Measurements from ENCODE around the gene ANLN.

ANLN gene

GRCh38 chr7:36389371-36390198 lies at the start of gene ANLN:
Gene ANLN, plus strand, starts transcription at chr7:36389862. Its CDS starts 165 bp downstream, at chr7:36390027.
- Mint-ChIP-seq H3K4me3 (peak within 1 kb of the TSS; percentile 87), H3K4me1 (ENCODE audit: low read depth) (peaks cover 35% of the 10 kb centered on the region), H3K27me3 (no peaks in the 10 kb centered on the region), H3K9me3 (no peaks in the 10 kb centered on the region), H3K36me3 (ENCODE audit: low read depth) (peaks cover 10% of the 10 kb centered on the region), H3K27ac (peak within 1 kb of the TSS; percentile 86)
- intact Hi-C loops (cut with micrococcal nuclease) = loop anchor here (2.0 kb wide), 1 partner anchor 23 kb away; a partner anchor contains a TSS

DNA sequence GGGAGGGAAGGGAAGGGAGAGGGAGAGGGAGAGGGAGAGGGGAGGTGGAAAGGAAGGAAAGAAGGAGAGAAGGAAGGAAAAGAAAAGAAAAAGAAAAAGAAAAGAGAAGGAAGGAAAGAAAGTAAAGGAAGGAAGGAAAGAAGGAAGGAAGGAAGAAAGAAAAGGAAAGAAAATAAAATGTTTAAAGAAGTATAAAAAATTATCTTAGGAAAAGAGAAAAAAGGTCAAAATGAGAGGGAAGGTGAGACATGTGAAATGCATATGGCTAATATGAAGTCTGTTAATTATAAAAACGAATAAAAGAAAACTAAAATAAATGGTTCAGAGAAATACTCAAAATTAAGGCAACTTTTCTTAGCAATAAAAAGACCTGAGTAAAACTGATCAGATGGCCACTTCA lies 46.1 kb upstream of the ANLN start:
- H3K27me3 Mint-ChIP-seq = no peaks in the 10 kb centered on the region
- H3K27ac Mint-ChIP-seq = no peak overlapping the region
- intact Hi-C loops (cut with micrococcal nuclease) = no loop called here
- no peaks in the 10 kb centered on the region for H3K9me3 Mint-ChIP-seq
- H3K36me3 Mint-ChIP-seq (ENCODE audit: low read depth) = no peaks in the 10 kb centered on the region
- H3K4me3 Mint-ChIP-seq = no peak overlapping the region
- no peaks in the 10 kb centered on the region for H3K4me1 Mint-ChIP-seq (ENCODE audit: low read depth)

DNA sequence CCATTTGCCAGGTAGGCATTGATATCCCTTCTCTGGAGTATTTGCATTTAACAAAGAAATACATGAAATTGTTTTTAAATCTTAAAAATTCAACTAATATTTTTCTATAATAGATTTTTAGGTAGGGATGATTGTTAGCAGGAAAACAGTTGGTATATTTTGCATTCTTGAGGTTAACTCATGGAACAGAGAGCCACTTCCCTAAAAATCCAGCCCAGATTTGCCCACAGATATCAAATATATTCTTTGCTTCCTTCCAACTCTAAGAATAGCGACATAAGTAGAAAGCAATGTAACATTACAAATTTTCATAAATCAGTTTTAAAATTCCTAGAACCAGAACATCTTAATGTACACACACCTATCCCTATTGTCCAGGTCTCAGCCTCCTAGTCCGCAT lies 45.0 kb upstream of the ANLN start:
- no peaks in the 10 kb centered on the region for H3K4me1 Mint-ChIP-seq (ENCODE audit: low read depth)
- H3K4me3 Mint-ChIP-seq = no peak overlapping the region
- H3K27me3 Mint-ChIP-seq = no peaks in the 10 kb centered on the region
- H3K27ac Mint-ChIP-seq = no peak overlapping the region
- intact Hi-C loops (cut with micrococcal nuclease) = no loop called here
- H3K36me3 Mint-ChIP-seq (ENCODE audit: low read depth) = no peaks in the 10 kb centered on the region
- H3K9me3 Mint-ChIP-seq = no peaks in the 10 kb centered on the region

DNA sequence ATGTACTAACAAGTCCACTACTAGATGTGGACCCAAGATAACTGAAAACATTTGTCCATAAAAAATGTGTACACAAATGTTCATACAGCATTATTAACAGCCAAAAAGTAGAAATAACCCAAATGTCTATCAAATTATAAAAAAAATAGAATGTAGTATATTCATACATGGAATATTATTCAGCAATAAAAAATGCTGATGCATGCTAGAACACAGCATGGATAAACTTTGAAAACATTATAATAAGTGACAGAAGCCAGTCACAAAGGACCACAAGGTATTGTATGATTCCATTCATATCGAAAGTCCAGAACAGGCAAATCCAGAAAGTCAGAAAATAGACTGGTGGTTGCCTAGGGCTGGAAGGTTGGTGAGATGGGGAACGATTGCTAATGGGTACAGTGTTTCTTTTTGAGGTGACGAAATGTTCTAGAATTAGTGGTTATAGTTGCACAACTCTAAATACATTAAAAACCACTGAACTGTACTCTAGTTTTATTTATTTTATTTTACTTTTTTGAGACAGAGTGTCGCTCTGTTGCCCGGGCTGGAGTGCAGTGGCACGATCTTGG lies 43.3 kb upstream of the ANLN start:
- no peak overlapping the region for H3K27ac Mint-ChIP-seq
- no peaks in the 10 kb centered on the region for H3K27me3 Mint-ChIP-seq
- no peaks in the 10 kb centered on the region for H3K4me1 Mint-ChIP-seq (ENCODE audit: low read depth)
- intact Hi-C loops (cut with micrococcal nuclease) = no loop called here
- H3K9me3 Mint-ChIP-seq = no peaks in the 10 kb centered on the region
- H3K4me3 Mint-ChIP-seq = no peak overlapping the region
- no peaks in the 10 kb centered on the region for H3K36me3 Mint-ChIP-seq (ENCODE audit: low read depth)

GRCh38 chr7:36348256-36348655 lies 41.4 kb upstream of the ANLN start:
- Mint-ChIP-seq H3K27ac (no peak overlapping the region), H3K36me3 (ENCODE audit: low read depth) (no peaks in the 10 kb centered on the region), H3K4me3 (no peak overlapping the region), H3K9me3 (no peaks in the 10 kb centered on the region), H3K4me1 (ENCODE audit: low read depth) (no peaks in the 10 kb centered on the region), H3K27me3 (no peaks in the 10 kb centered on the region)
- intact Hi-C loops (cut with micrococcal nuclease) = no loop called here

DNA sequence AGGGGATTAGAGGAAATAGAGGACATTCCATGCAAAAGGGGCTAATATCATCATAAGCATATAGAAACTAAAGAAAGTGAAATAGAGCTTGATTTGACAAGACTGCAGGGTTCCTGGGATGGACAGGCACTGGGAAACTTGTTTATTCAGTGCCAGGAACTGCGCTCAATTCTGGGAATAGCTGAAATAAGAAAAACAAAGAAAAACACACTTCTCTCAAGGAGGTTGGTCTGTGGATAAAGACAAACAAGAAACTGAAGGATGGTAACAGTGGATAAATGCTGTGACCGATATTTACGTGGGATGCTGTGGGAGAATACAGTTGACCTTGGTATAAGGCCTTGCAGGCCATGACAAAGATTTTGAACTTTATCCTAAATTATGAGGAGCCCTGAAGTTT lies 40.9 kb upstream of the ANLN start:
- Mint-ChIP-seq H3K36me3 (ENCODE audit: low read depth) (no peaks in the 10 kb centered on the region), H3K27ac (no peak overlapping the region), H3K4me1 (ENCODE audit: low read depth) (no peaks in the 10 kb centered on the region), H3K4me3 (no peak overlapping the region), H3K27me3 (no peaks in the 10 kb centered on the region), H3K9me3 (no peaks in the 10 kb centered on the region)
- intact Hi-C loops (cut with micrococcal nuclease) = no loop called here

DNA sequence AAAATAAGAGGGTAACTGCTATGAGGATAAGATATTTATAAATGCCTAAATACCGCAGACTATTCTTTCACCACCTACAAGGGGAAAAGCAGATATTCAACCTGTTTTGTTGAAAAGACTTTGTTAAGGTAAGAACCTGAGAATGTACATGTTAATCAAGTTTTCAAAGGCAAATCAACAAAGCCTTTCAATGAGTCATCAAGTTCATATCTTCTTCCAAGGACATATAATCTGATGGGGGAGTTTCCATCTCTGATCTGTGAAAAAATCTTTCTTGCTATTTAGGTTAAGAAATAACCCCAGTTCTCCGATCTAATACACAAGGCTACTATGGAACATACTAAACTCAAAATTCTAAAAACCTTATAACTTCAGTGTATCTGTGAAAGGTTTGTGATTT lies 40.0 kb upstream of the ANLN start:
- H3K36me3 Mint-ChIP-seq (ENCODE audit: low read depth) = no peaks in the 10 kb centered on the region
- H3K27me3 Mint-ChIP-seq = no peaks in the 10 kb centered on the region
- H3K4me1 Mint-ChIP-seq (ENCODE audit: low read depth) = no peaks in the 10 kb centered on the region
- intact Hi-C loops (cut with micrococcal nuclease) = no loop called here
- no peaks in the 10 kb centered on the region for H3K9me3 Mint-ChIP-seq
- no peak overlapping the region for H3K4me3 Mint-ChIP-seq
- no peak overlapping the region for H3K27ac Mint-ChIP-seq

DNA sequence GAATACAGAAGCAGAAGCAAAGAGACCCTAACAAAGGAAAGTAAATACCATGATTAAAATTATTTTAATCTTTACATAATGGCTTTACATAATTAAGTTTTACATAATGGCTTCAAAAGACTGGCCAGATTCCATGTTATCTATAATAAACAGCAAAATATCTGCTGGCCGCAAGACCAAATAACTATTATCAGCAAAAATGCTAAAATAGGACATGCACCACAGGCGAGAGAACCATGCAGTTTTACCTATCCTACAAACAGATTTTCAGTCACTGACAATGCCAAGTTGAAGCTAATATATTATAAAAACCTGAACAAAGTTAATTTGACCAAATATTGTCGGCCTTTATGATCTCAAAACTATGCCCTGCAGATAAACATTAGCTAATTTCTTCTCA lies 34.2 kb upstream of the ANLN start:
- Mint-ChIP-seq H3K9me3 (no peaks in the 10 kb centered on the region), H3K4me1 (ENCODE audit: low read depth) (no peaks in the 10 kb centered on the region), H3K27me3 (no peaks in the 10 kb centered on the region), H3K27ac (no peak overlapping the region), H3K4me3 (no peak overlapping the region), H3K36me3 (ENCODE audit: low read depth) (no peaks in the 10 kb centered on the region)
- intact Hi-C loops (cut with micrococcal nuclease) = no loop called here

GRCh38 chr7:36357054-36357453 lies 32.6 kb upstream of the ANLN start:
- H3K4me3 Mint-ChIP-seq = no peak overlapping the region
- no peaks in the 10 kb centered on the region for H3K36me3 Mint-ChIP-seq (ENCODE audit: low read depth)
- no peaks in the 10 kb centered on the region for H3K9me3 Mint-ChIP-seq
- H3K27ac Mint-ChIP-seq = no peak overlapping the region
- intact Hi-C loops (cut with micrococcal nuclease) = no loop called here
- no peaks in the 10 kb centered on the region for H3K4me1 Mint-ChIP-seq (ENCODE audit: low read depth)
- no peaks in the 10 kb centered on the region for H3K27me3 Mint-ChIP-seq

GRCh38 chr7:36358589-36358988 lies 31.1 kb upstream of the ANLN start:
- Mint-ChIP-seq H3K9me3 (no peaks in the 10 kb centered on the region), H3K27me3 (peaks cover 1% of the 10 kb centered on the region), H3K36me3 (ENCODE audit: low read depth) (no peaks in the 10 kb centered on the region), H3K4me3 (no peak overlapping the region), H3K4me1 (ENCODE audit: low read depth) (no peaks in the 10 kb centered on the region), H3K27ac (no peak overlapping the region)
- intact Hi-C loops (cut with micrococcal nuclease) = no loop called here

GRCh38 chr7:36360244-36360643 lies 29.4 kb upstream of the ANLN start:
- H3K4me1 Mint-ChIP-seq (ENCODE audit: low read depth) = no peaks in the 10 kb centered on the region
- H3K27me3 Mint-ChIP-seq = peaks cover 3% of the 10 kb centered on the region
- no peak overlapping the region for H3K4me3 Mint-ChIP-seq
- no peaks in the 10 kb centered on the region for H3K36me3 Mint-ChIP-seq (ENCODE audit: low read depth)
- no peak overlapping the region for H3K27ac Mint-ChIP-seq
- H3K9me3 Mint-ChIP-seq = no peaks in the 10 kb centered on the region
- intact Hi-C loops (cut with micrococcal nuclease) = no loop called here

GRCh38 chr7:36361227-36361626 lies 28.4 kb upstream of the ANLN start:
- intact Hi-C loops (cut with micrococcal nuclease) = no loop called here
- no peak overlapping the region for H3K27ac Mint-ChIP-seq
- no peaks in the 10 kb centered on the region for H3K36me3 Mint-ChIP-seq (ENCODE audit: low read depth)

DNA sequence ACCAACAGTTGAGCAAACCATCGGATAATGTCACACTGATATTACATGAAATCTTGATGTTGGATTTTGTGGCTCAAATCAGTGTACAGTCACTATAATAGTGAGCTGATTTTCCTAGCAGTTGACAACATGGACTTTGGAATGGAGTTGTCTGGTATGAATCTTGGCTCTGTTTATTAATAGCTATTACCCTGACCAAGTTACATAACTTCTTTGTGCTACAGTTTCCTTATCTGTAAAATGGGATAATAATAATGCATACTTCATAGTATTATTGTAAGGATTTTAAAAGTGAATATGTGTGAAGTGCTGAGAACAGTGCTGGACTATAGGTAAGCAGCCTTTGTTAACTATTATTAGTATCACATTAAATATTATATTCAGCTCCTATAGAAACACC lies 26.1 kb upstream of the ANLN start:
- H3K4me3 Mint-ChIP-seq = no peak overlapping the region
- H3K4me1 Mint-ChIP-seq (ENCODE audit: low read depth) = no peaks in the 10 kb centered on the region
- H3K36me3 Mint-ChIP-seq (ENCODE audit: low read depth) = no peaks in the 10 kb centered on the region
- intact Hi-C loops (cut with micrococcal nuclease) = no loop called here
- H3K27me3 Mint-ChIP-seq = peaks cover 8% of the 10 kb centered on the region
- no peaks in the 10 kb centered on the region for H3K9me3 Mint-ChIP-seq
- no peak overlapping the region for H3K27ac Mint-ChIP-seq

More at GRCh38 chr7:36361227-36361626, 28.4 kb upstream of the ANLN start:
- H3K4me1 Mint-ChIP-seq (ENCODE audit: low read depth) = no peaks in the 10 kb centered on the region
- no peak overlapping the region for H3K4me3 Mint-ChIP-seq
- no peaks in the 10 kb centered on the region for H3K9me3 Mint-ChIP-seq
- peaks cover 8% of the 10 kb centered on the region for H3K27me3 Mint-ChIP-seq

- H3K27me3 Mint-ChIP-seq = peaks cover 9% of the 10 kb centered on the region
- H3K4me3 Mint-ChIP-seq = peak overlapping the region; percentile 86
- no peak overlapping the region for H3K27ac Mint-ChIP-seq
- H3K4me1 Mint-ChIP-seq (ENCODE audit: low read depth) = no peaks in the 10 kb centered on the region
- H3K36me3 Mint-ChIP-seq (ENCODE audit: low read depth) = no peaks in the 10 kb centered on the region
- H3K9me3 Mint-ChIP-seq = no peaks in the 10 kb centered on the region
- intact Hi-C loops (cut with micrococcal nuclease) = loop anchor here (2.0 kb wide), 1 partner anchor 23 kb away; the partner anchor contains the start of gene ANLN
These were observed 23.5 kb upstream of the ANLN start for GRCh38 chr7:36366005-36366717.

Data from dendritic cell treated with granulocyte-macrophage colony-stimulating factor and Interleukin-4, amounts not matched to agents 40 ng/mL and 50 ng/mL, for 4 days (primary cell).